SH-SY5Y (cell line): ENCODE results near the gene MEI1.

Source experiments
- GATA2 ChIP-seq: IDR thresholded peaks from 2 replicates; pipeline ENCODE4 v1.6.1; 2011; ENCODE audit warnings: mild to moderate bottlenecking, low read depth, low read length
- GATA3 ChIP-seq: IDR thresholded peaks from 2 replicates; pipeline ENCODE4 v1.6.1; 2011; ENCODE audit warnings: low read depth, mild to moderate bottlenecking, low read length, moderate library complexity

- TF ChIP-seq GATA2 (no peak), GATA3 (no peak)
Measured at GRCh38 chr22:41757502-41757901, 58.2 kb downstream of the MEI1 start.
